NT2/D1 (cell line): ENCODE results near the gene ZNF839.

Experiments used
- SUZ12 ChIP-seq: IDR thresholded peaks from 2 replicates; pipeline ENCODE4 v1.6.1; 2011; ENCODE audit not compliant: insufficient read length, insufficient read depth; ENCODE audit errors: extremely low read depth
- YY1 ChIP-seq: IDR thresholded peaks from 2 replicates; pipeline ENCODE4 v1.6.1; 2011; ENCODE audit not compliant: insufficient read length, insufficient read depth
- ZNF274 ChIP-seq: IDR thresholded peaks from 2 replicates; pipeline ENCODE4 v1.6.1; 2011; ENCODE audit warnings: mild to moderate bottlenecking, low read depth, low read length

DNA sequence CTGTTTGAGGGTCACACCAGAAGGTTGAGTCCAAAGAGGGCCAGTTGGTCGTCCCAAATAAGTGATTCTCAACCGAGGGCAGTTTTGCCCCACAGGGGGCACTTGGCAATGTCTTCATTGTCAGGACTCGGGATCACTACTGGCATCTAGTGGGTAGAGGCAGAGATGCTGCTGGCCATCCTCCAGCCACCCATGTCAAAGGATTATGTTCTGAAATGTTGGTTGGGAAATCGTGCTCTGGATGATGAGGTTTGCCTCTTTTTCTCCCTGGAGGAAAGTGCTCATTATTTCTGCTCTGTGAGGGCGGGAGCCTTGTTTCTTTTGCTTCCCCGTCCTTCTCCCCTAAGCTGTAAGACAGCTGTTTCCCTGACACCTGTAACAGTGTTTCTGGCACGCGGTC, 3.6 kb downstream of the ZNF839 start:
- TF ChIP-seq SUZ12 (no peak), YY1 (no peak), ZNF274 (no peak)
